Osteoblast (primary cell): ENCODE results near the gene YIF1B. TPM values are rescaled to one million over a fixed set of nuclear protein-coding genes. Genes with fewer than 3 reads are reported as not detected.
"Not testable (repeated sequence)": the region's sequence is repeated elsewhere in the genome, so short reads cannot be mapped to it uniquely, and the experiment has no call there.

ENCODE experiments used
- DNase-seq: peaks from one replicate; pipeline ENCODE4 v3.0.0; 2011; ENCODE audit warnings: low spot score, mixed read lengths; ENCODE audit not compliant: insufficient read length; ENCODE audit errors: missing footprints
- H2AFZ ChIP-seq: 2 replicates; pipeline ENCODE4 v1.6.0; 2011; ENCODE audit warnings: mild to moderate bottlenecking, low read length
- H3K27ac ChIP-seq: 2 replicates; pipeline ENCODE4 v1.5.1; 2011; ENCODE audit warnings: mild to moderate bottlenecking, low read depth, low read length, moderate library complexity
- H3K27me3 ChIP-seq: 2 replicates; pipeline ENCODE4 v1.6.0; 2012; ENCODE audit warnings: mild to moderate bottlenecking, control low read depth, inconsistent platforms, low read length, moderate library complexity; ENCODE audit not compliant: insufficient read depth
- H3K36me3 ChIP-seq: 2 replicates; pipeline ENCODE4 v1.5.1; 2011; ENCODE audit warnings: mild to moderate bottlenecking, low read length, control low read depth, moderate library complexity; ENCODE audit not compliant: insufficient read depth
- H3K4me1 ChIP-seq: 2 replicates; pipeline ENCODE4 v1.5.1; 2011; ENCODE audit warnings: mild to moderate bottlenecking, low read length, control low read depth, moderate library complexity; ENCODE audit not compliant: insufficient read depth
- H3K4me2 ChIP-seq: 2 replicates; pipeline ENCODE4 v1.6.0; 2011; ENCODE audit warnings: mild to moderate bottlenecking, low read length; ENCODE audit not compliant: insufficient read depth
- H3K4me3 ChIP-seq: fragments of 200-600 bp; sonication (generic); 3 replicates; pipeline ENCODE4 v1.5.1; 2012; ENCODE audit warnings: mild to moderate bottlenecking, low read length, inconsistent platforms; ENCODE audit not compliant: insufficient read depth
- H3K79me2 ChIP-seq: 2 replicates; pipeline ENCODE4 v1.6.0; 2012; ENCODE audit warnings: mild to moderate bottlenecking, low read length, control low read depth, inconsistent platforms; ENCODE audit not compliant: insufficient read depth
- H3K9me3 ChIP-seq: 2 replicates; pipeline ENCODE4 v1.5.1; 2011; ENCODE audit warnings: low read depth, low read length, control low read depth
- H4K20me1 ChIP-seq: 2 replicates; pipeline ENCODE4 v1.6.0; 2012; ENCODE audit warnings: mild to moderate bottlenecking, low read length, control low read depth; ENCODE audit not compliant: insufficient read depth
- total RNA-seq: library from RNA; depleted of rRNA; stranded (reverse); fragments of >200 nt; gene quantifications from 2 replicates; pipeline ENCODE4 v1.2.3, GENCODE V29; 2012
- TF ChIP-seq, protein P1 (sequence below): IDR thresholded peaks from 2 replicates; pipeline ENCODE4 v1.5.1; 2011; ENCODE audit warnings: mild to moderate bottlenecking, low read depth, low read length, moderate library complexity; ENCODE audit errors: extremely low read depth

The YIF1B gene, protein sequence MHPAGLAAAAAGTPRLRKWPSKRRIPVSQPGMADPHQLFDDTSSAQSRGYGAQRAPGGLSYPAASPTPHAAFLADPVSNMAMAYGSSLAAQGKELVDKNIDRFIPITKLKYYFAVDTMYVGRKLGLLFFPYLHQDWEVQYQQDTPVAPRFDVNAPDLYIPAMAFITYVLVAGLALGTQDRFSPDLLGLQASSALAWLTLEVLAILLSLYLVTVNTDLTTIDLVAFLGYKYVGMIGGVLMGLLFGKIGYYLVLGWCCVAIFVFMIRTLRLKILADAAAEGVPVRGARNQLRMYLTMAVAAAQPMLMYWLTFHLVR
- total RNA-seq: 55.0 and 58.9 TPM in 2 replicates

DNA sequence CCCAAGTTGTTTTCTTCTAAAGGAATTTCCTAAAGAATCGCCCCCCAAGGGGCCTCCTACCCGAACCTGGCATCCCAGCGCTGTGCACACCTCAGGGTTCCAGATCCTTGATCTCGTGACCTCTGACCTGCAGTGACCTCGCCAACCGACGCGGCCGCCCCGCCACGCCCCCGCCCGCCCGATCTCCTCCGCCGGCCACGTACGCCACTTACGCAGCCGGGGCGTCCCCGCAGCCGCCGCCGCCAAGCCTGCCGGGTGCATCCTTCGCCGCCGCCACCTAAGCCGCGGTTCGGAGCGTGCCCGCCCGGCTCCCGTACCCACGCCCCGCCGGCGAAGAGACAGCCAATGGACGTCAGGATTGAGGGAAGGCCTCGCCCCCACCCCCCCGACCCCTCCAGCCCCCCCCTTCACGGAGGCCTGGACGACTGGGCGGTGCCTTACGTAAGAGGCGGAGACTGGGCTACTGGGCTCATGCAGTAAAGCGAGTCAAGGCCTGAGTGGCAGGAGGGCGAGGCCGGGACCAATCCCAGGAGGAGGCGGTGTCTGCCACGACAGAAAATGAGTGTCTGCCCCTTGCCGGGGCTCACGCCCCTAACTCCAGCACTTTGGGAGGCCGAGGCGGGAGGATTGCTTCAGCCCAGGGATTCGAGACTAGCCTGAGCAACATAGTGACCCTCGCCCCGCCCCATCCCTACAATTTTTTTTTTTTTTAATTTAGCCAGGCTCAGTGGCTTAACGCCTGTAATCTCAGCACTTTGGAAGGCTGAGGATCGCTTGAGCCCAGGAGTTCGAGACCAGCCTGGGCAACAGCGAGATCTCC lies at the start of gene YIF1B:
TSS of gene YIF1B (minus strand) at position 291 of the 820 bp plus-strand sequence. CDS start at position 261, 30 bp downstream.
- H3K4me2 ChIP-seq: peak within 1 kb of the TSS; percentile 93
- peaks cover 43% of the 10 kb centered on the region for H3K79me2 ChIP-seq
- TF ChIP-seq, protein P1, sequence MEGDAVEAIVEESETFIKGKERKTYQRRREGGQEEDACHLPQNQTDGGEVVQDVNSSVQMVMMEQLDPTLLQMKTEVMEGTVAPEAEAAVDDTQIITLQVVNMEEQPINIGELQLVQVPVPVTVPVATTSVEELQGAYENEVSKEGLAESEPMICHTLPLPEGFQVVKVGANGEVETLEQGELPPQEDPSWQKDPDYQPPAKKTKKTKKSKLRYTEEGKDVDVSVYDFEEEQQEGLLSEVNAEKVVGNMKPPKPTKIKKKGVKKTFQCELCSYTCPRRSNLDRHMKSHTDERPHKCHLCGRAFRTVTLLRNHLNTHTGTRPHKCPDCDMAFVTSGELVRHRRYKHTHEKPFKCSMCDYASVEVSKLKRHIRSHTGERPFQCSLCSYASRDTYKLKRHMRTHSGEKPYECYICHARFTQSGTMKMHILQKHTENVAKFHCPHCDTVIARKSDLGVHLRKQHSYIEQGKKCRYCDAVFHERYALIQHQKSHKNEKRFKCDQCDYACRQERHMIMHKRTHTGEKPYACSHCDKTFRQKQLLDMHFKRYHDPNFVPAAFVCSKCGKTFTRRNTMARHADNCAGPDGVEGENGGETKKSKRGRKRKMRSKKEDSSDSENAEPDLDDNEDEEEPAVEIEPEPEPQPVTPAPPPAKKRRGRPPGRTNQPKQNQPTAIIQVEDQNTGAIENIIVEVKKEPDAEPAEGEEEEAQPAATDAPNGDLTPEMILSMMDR: no peak
- peak within 1 kb of the TSS; percentile 96 for H3K4me3 ChIP-seq
- no peaks in the 10 kb centered on the region for H3K27me3 ChIP-seq
- peaks cover 15% of the 10 kb centered on the region for H3K4me1 ChIP-seq
- peak; percentile 100 for DNase-seq
- H4K20me1 ChIP-seq: peaks cover 4% of the 10 kb centered on the region
- peak within 1 kb of the TSS; percentile 83 for H3K27ac ChIP-seq
- no peaks in the 10 kb centered on the region for H3K36me3 ChIP-seq
- peak within 1 kb of the TSS; percentile 91 for H2AFZ ChIP-seq
- no peaks in the 10 kb centered on the region for H3K9me3 ChIP-seq

DNA sequence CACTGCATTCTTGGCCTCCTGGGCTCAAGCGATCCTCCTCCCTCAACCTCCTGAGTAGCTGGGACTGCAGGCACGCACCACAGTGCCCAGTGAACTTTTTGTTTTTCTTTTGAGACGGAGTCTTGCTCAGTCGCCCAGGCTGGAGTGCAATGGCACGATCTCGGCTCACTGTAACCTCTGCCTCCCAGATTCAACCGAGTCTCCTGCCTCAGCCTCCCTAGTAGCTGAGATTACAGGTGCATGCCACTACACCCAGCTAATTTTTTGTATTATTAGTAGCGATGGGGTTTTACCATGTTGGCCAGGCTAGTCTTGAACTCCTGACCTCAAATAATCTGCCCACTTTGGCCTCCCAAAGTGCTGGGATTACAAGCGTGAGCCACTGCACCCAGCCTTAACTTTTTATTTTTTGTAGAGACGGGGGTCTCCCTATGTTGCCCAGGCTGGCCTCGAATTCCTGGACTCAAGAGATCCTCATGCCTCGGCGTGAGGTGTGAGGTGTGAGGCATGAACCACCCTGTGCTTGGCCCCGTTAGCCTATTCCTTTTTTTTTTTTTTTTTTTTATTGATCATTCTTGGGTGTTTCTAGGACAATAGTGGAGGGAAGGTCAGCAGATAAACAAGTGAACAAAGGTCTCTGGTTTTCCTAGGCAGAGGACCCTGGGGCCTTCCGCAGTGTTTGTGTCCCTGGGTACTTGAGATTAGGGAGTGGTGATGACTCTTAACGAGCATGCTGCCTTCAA lies 47.4 kb upstream of the YIF1B start:
- DNase-seq, H3K4me2 ChIP-seq, H3K79me2 ChIP-seq, H2AFZ ChIP-seq, H3K9me3 ChIP-seq, H3K36me3 ChIP-seq, H4K20me1 ChIP-seq, H3K27ac ChIP-seq, H3K4me1 ChIP-seq, H3K4me3 ChIP-seq: not testable (repeated sequence)
- H3K27me3 ChIP-seq: peaks cover 32% of the 10 kb centered on the region

DNA sequence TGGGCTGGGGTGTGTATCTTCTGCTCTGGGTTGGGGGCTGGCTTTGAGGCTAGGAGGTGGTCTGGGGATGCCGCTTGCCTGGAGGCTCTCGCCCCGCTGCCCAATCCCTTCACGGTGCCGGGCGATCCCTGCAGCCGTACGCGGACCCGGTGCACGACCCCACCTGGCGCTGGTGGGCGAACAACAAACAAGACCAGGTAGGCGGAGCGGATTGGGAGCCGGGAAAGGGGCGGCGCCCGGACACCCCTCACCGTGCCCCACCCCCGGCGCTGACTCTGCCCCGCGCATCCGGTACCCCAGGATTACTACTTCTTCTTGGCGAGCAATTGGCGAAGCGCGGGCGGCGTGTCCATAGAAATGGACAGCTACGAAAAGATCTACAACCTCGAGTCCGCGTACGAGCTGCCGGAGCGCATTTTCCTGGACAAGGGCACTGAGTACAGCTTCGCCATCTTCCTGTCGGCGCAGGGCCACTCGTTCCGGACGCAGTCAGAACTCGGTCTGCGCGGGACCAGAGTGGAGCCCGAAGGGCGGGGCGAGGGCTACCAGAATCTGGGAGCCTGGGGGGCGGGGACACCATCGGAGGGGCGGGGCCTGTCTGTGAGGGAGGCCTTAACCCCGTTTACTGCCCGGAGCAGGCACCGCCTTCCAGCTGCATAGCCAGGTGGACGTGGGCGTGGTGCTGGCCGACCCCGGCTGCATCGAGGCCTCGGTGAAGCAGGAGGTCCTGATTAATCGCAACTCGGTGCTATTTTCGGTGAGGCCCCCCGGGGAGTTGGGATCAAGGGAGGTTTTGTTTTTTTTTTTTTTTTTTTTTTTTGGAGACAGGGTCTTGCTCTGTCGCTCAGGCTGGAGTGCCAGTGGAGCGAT lies 46.6 kb upstream of the YIF1B start:
- peak overlapping the region; percentile 89 for H2AFZ ChIP-seq
- DNase-seq: peak; percentile 95
- H3K4me3 ChIP-seq: peak overlapping the region; percentile 70
- peak overlapping the region; percentile 84 for H3K4me2 ChIP-seq
- peaks cover 37% of the 10 kb centered on the region for H3K27me3 ChIP-seq
- no peak overlapping the region for H3K27ac ChIP-seq
- peaks cover 5% of the 10 kb centered on the region for H3K4me1 ChIP-seq
- no peaks in the 10 kb centered on the region for H3K79me2 ChIP-seq
- peaks cover 5% of the 10 kb centered on the region for H4K20me1 ChIP-seq
- TF ChIP-seq, protein P1: no peak
- no peaks in the 10 kb centered on the region for H3K9me3 ChIP-seq
- no peaks in the 10 kb centered on the region for H3K36me3 ChIP-seq

DNA sequence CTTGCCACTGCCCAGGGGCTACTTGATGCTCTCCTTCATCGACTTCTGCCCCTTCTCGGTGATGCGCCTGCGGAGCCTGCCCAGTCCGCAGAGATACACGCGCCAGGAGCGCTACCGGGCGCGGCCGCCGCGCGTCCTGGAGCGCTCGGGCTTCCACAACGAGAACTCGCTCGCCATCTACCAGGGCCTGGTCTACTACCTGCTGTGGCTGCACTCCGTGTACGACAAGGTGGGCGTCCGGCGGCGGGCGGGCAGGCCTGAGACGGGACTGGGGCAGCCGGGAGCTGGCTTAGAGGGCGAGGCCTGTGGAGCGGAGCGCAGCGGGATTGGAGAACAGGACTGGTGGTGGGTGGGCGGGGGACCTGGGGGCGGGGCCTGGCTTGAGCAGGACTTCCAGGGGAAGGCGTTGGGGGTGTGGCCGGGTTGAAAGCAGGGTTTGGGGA lies 45.9 kb upstream of the YIF1B start:
- peaks cover 5% of the 10 kb centered on the region for H4K20me1 ChIP-seq
- no peaks in the 10 kb centered on the region for H3K9me3 ChIP-seq
- H3K36me3 ChIP-seq: no peaks in the 10 kb centered on the region
- H2AFZ ChIP-seq: peak overlapping the region; percentile 89
- H3K4me2 ChIP-seq: peak overlapping the region; percentile 84
- H3K4me3 ChIP-seq: peak overlapping the region; percentile 70
- H3K27me3 ChIP-seq: peaks cover 44% of the 10 kb centered on the region
- H3K79me2 ChIP-seq: no peaks in the 10 kb centered on the region
- no peak overlapping the region for H3K27ac ChIP-seq
- peak; percentile 98 for DNase-seq
- H3K4me1 ChIP-seq: peaks cover 5% of the 10 kb centered on the region
- TF ChIP-seq, protein P1: no peak
